Adrenal gland (tissue), 12 donors: ENCODE results near the gene ZNF487. TPM values are rescaled to one million over a fixed set of nuclear protein-coding genes. Genes with fewer than 3 reads are reported as not detected.

ENCODE experiments used
- DNase-seq, 7 donors: peaks; one replicate each; pipeline ENCODE4 v3.0.0-alpha.2; 2019 to 2020
- H3K27ac ChIP-seq, 5 donors: fragments of 200-600 bp; sonication (generic) in 4 of 5; 1 replicate in 3 of 5; 2 replicates in 2 of 5; pipeline versions ENCODE4 v1.5.1 to v1.8.0; 2016 to 2020; ENCODE audit warnings: mild to moderate bottlenecking in 1 of 5
- H3K27me3 ChIP-seq: fragments of 200-600 bp; 2 replicates; pipeline ENCODE4 v1.8.0; 2021
- H3K36me3 ChIP-seq, 2 donors: fragments of 200-600 bp; replicated peaks in 1 of 2; 1 replicate in 1 of 2; 2 replicates in 1 of 2; pipeline versions ENCODE4 v1.5.1 to v1.8.0; 2018 to 2022
- H3K4me1 ChIP-seq, 2 donors: fragments of 200-600 bp; replicated peaks in 1 of 2; 1 replicate in 1 of 2; 2 replicates in 1 of 2; pipeline versions ENCODE4 v1.5.1 to v1.8.0; 2018 to 2021
- H3K4me3 ChIP-seq, 4 donors: fragments of 200-600 bp; sonication (generic) in 3 of 4; one replicate each; pipeline ENCODE4 v1.5.1; 2016 to 2018
- H3K9me3 ChIP-seq, 3 donors: fragments of 200-600 bp; sonication (generic) in 1 of 3; replicated peaks in 1 of 3; 1 replicate in 2 of 3; 2 replicates in 1 of 3; pipeline versions ENCODE4 v1.5.1 to v1.8.0; 2016 to 2021
- POLR2A ChIP-seq, 2 donors: fragments of 450-650 bp; IDR thresholded peaks; one replicate each; pipeline ENCODE4 v1.6.1; 2017; ENCODE audit warnings: antibody characterized with exemption in 2 of 2, mild to moderate bottlenecking in 2 of 2, moderate library complexity in 1 of 2
- WGBS, 4 donors: extraction: QIAGEN DNeasy Blood & Tissue Kit in 2 of 4; methylation state at CpG; one replicate each; pipeline versions ENCODE4 v1.1.5 to v1.1.7; 2013 to 2017; 5-methylcytosine and 5-hydroxymethylcytosine counted together
- intact Hi-C, 2 donors: fragments of 100-400 bp; cut with DNase I; formaldehyde crosslinking; loops; one replicate each; pipeline versions ENCODE4 v1.14.1 to v1.15.0; 2022 to 2023
- polyA plus RNA-seq, 3 donors: library from polyadenylated mRNA; stranded (reverse); fragments of 200-250 nt in 2 of 3; fragments of 350-450 nt in 1 of 3; fragmentation: Illumina TruSeq in 1 of 3; extraction: RNeasy Lipid Tissue Mini Kit (QIAGEN cat#74804) in 1 of 3; gene quantifications; one replicate each; pipeline ENCODE4 v1.2.3, GENCODE V29; 2013 to 2014
- small RNA-seq, 2 donors: library from RNA; depleted of rRNA; stranded (forward); fragments of <200 nt; gene quantifications; one replicate each; pipeline ENCODE3, GENCODE V24; 2016
- total RNA-seq, 9 donors: library from RNA; depleted of rRNA in 4 of 9; stranded (reverse); fragments of >200 nt in 4 of 9; fragments of 120-200 nt in 1 of 9; fragmentation: NEBNext Ultra II Directional in 1 of 9; extraction: Animal tissue kit (Norgen Biotek cat#: 25700) in 1 of 9; gene quantifications; one replicate each; pipeline versions ENCODE4 v1.1.0 to v1.2.4, GENCODE V29; 2013 to 2023
- TF ChIP-seq, protein P1 (sequence below), 6 experiments: fragments of 450-650 bp in 4 of 6; fragments of 200-600 bp in 2 of 6; sonication (generic) in 1 of 6; IDR thresholded peaks; 1 replicate in 5 of 6; 2 replicates in 1 of 6; pipeline versions ENCODE4 v1.5.1 to v1.8.0; 2016 to 2021; ENCODE audit warnings: antibody characterized with exemption in 6 of 6, mild to moderate bottlenecking in 2 of 6, moderate library complexity in 1 of 6
- donor health status: healthy with polysubstance abuse.
- donor health status: Bipolar disorder and iron deficiency.
- donor health status: DM: yes; HTN: yes; CAD: no.
- donor health status: DM: no; HTN: no; CAD: no.
- donor health status: DM: no; HTN: no; CAD: no.
- donor health status: DM: yes; HTN: yes; CAD: no.

ZNF487 gene
- total and polyA plus RNA-seq, 12 donors = 2.1 to 10.1 (median 5.7) TPM

- H3K27me3 ChIP-seq = no peaks in the 10 kb centered on the region
- no peak overlapping the region for H3K27ac ChIP-seq
- H3K9me3 ChIP-seq = peaks cover 0 to 39% (median 3%) of the 10 kb centered on the region in 3 donors
- H3K4me3 ChIP-seq = no peak overlapping the region
- H3K36me3 ChIP-seq = no peaks in the 10 kb centered on the region
- WGBS, 4 donors = 61 to 92% (median 66%) methylated on average over 1 of the region's 1 CpG
- intact Hi-C loops = no loop called here
- DNase-seq = no peak
- TF ChIP-seq, protein P1, sequence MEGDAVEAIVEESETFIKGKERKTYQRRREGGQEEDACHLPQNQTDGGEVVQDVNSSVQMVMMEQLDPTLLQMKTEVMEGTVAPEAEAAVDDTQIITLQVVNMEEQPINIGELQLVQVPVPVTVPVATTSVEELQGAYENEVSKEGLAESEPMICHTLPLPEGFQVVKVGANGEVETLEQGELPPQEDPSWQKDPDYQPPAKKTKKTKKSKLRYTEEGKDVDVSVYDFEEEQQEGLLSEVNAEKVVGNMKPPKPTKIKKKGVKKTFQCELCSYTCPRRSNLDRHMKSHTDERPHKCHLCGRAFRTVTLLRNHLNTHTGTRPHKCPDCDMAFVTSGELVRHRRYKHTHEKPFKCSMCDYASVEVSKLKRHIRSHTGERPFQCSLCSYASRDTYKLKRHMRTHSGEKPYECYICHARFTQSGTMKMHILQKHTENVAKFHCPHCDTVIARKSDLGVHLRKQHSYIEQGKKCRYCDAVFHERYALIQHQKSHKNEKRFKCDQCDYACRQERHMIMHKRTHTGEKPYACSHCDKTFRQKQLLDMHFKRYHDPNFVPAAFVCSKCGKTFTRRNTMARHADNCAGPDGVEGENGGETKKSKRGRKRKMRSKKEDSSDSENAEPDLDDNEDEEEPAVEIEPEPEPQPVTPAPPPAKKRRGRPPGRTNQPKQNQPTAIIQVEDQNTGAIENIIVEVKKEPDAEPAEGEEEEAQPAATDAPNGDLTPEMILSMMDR (IDR thresholded peaks at IDR 0.05) = no peak
- no peak for TF ChIP-seq POLR2A (IDR thresholded peaks at IDR 0.05)
- H3K4me1 ChIP-seq = no peaks in the 10 kb centered on the region
Observed at GRCh38 chr10:43524434-43525247, 87.7 kb downstream of the ZNF487 start.

Small RNA genes lying within 50 kb of the gene (small RNA-seq; reads per million reads assigned to genes)
- gene RNU7-193P (0 reads per million in 2 donors), gene SNORD3J (0 reads per million in 2 donors)

Other genes starting within 250 kb of the ZNF487 start
- gene RASGEF1A, start 170.0 kb upstream of the ZNF487 start, total RNA-seq = 1 to 10 TPM; 1.0 to 8.1 (median 2.6) TPM
- 10 to 100 TPM in 1 of 3 donors, 1 to 10 TPM in 1, under 1 TPM in 1; 0.98 to 11.3 (median 2.0) TPM for gene RASGEF1A, start 170.0 kb upstream of the ZNF487 start, polyA plus RNA-seq
- under 1 TPM in 1 of 9 donors, not detected in 8; 0.86 TPM for gene FXYD4, start 65.5 kb upstream of the ZNF487 start, total RNA-seq
- gene FXYD4, start 65.5 kb upstream of the ZNF487 start, polyA plus RNA-seq = not detected
- gene HNRNPF, start 27.9 kb upstream of the ZNF487 start, total RNA-seq = 100 to 1,000 TPM; 103 to 207 (median 142) TPM
- gene HNRNPF, start 27.9 kb upstream of the ZNF487 start, polyA plus RNA-seq = 100 to 1,000 TPM in 1 of 3 donors, 10 to 100 TPM in 2; 48.7 to 141 (median 51.3) TPM
- gene ZNF239, start 137.5 kb downstream of the ZNF487 start, total RNA-seq = 1 to 10 TPM; 1.3 to 7.5 (median 2.8) TPM
- gene ZNF239, start 137.5 kb downstream of the ZNF487 start, polyA plus RNA-seq = 1 to 10 TPM; 1.9 to 6.8 (median 3.3) TPM
- gene ZNF485, start 169.3 kb downstream of the ZNF487 start, total RNA-seq = 1 to 10 TPM; 1.1 to 5.3 (median 3.2) TPM
- 1 to 10 TPM; 2.2 to 3.8 (median 2.6) TPM for gene ZNF485, start 169.3 kb downstream of the ZNF487 start, polyA plus RNA-seq
- gene ZNF32, start 211.8 kb downstream of the ZNF487 start, total RNA-seq = 10 to 100 TPM; 18.0 to 47.4 (median 41.6) TPM
- 10 to 100 TPM; 38.3 to 77.8 (median 67.5) TPM for gene ZNF32, start 211.8 kb downstream of the ZNF487 start, polyA plus RNA-seq